ENCODE data around the gene AHNAK. TPM values are rescaled to one million over a fixed set of nuclear protein-coding genes. Genes with fewer than 3 reads are reported as not detected.

AHNAK gene
- total and polyA plus RNA-seq, 2 donors (not counting 3 experiments of a cell fraction or from before 2014, with no cell fraction given): 35.2 to 436 TPM

GRCh38 chr11:62574363-62575071 is 27.9 kb upstream of the AHNAK start:
- H3K27me3 ChIP-seq (ENCODE audit: control insufficient read depth in 2 of 2, insufficient read depth in 2 of 2, low read length in 2 of 2): no peaks in the 10 kb centered on the region
- CTCF ChIA-PET: interaction anchor here (0.6 to 2.8 kb wide), 23 partner anchors 12 to 370 kb away, joined by 3 to 18 read pairs (median 4); partner anchors contain the start of genes B3GAT3, EML3, MTA2 and ROM1
- dilution Hi-C loops (cut with MboI; ENCODE audit: extremely low pct_ligation_motif_present, low sequenced_read_pairs) (no loop called here), intact Hi-C loops (cut with micrococcal nuclease) (no loop called here)
- H3K4me1 ChIP-seq (ENCODE audit: control insufficient read depth, extremely low read depth, insufficient read depth, low read length): peaks cover 62% of the 10 kb centered on the region
- peak overlapping the region; percentile 99 for H3K27ac ChIP-seq (ENCODE audit: insufficient read depth, low read depth, low read length)
- H3K4me3 ChIP-seq (replicated peaks in 1 of 3; ENCODE audit: insufficient read depth in 1 of 3, low read depth in 1 of 3, low read length in 3 of 3): peak overlapping the region; percentile 32 to 73 (median 50)
- peaks cover 61% of the 10 kb centered on the region for H3K79me2 ChIP-seq (ENCODE audit: control insufficient read depth, insufficient read depth, low read length)
- TSS peak; percentile 90 for BruUV-seq (replicated peaks)
- H3K9me1 ChIP-seq (replicated peaks; ENCODE audit: control insufficient read depth, extremely low read depth, insufficient read depth, low read length): no peaks in the 10 kb centered on the region
- no peaks in the 10 kb centered on the region for H3K9me3 ChIP-seq (replicated peaks; ENCODE audit: control insufficient read depth, insufficient read depth, low read length)
- H3K9ac ChIP-seq (replicated peaks; ENCODE audit: extremely low read depth, insufficient read depth, low read length): peak overlapping the region; percentile 93
- DNase-seq (ENCODE audit: low read depth, low spot score) (peak; percentile 64), FAIRE-seq (peak; percentile 35)
- POLR2A ChIA-PET: interaction anchor here (0.6 to 5.7 kb wide), 17 partner anchors 9 to 267 kb away, joined by 3 to 75 read pairs (median 4); partner anchors contain the start of genes C11orf98, CSKMT, HNRNPUL2 and INTS5
- H3K36me3 ChIP-seq (ENCODE audit: control insufficient read depth in 2 of 2, extremely low read depth in 1 of 2, insufficient read depth in 2 of 2, low read length in 2 of 2): peaks cover 20 to 21% of the 10 kb centered on the region in 2 experiments
- H2AFZ ChIP-seq (ENCODE audit: low read depth, low read length): no peak overlapping the region
- no peak for TF ChIP-seq MYC (IDR thresholded peaks at IDR 0.05; ENCODE audit: low read depth, low read length)
- no peak for TF ChIP-seq GATA2 (IDR thresholded peaks at IDR 0.05; ENCODE audit: insufficient read depth, insufficient read length, low read depth, low read length)
- peak; percentile 48 for TF ChIP-seq POLR2AphosphoS5 (IDR thresholded peaks at IDR 0.05; ENCODE audit: insufficient read depth, low read depth, low read length)
- TF ChIP-seq JUN (IDR thresholded peaks at IDR 0.05; ENCODE audit: borderline replicate concordance, insufficient read depth, insufficient read length, low read depth): no peak
- no peaks in the 10 kb centered on the region for H4K20me1 ChIP-seq (replicated peaks; ENCODE audit: control insufficient read depth, extremely low read depth, insufficient read depth, low read length)
- H3K4me2 ChIP-seq (ENCODE audit: insufficient read depth, low read length): peak overlapping the region; percentile 62
